Smooth muscle cell of the pulmonary artery (primary cell): Measurements from ENCODE around the gene CCNL1. TPM values are rescaled to one million over a fixed set of nuclear protein-coding genes. Genes with fewer than 3 reads are reported as not detected.

ENCODE experiments used
- total RNA-seq: library from RNA; depleted of rRNA; stranded (reverse); fragments of >200 nt; gene quantifications from 2 replicates; pipeline ENCODE4 v1.2.3, GENCODE V29; 2014

CCNL1 gene
- total RNA-seq: 105 and 155 TPM in 2 replicates

DNA sequence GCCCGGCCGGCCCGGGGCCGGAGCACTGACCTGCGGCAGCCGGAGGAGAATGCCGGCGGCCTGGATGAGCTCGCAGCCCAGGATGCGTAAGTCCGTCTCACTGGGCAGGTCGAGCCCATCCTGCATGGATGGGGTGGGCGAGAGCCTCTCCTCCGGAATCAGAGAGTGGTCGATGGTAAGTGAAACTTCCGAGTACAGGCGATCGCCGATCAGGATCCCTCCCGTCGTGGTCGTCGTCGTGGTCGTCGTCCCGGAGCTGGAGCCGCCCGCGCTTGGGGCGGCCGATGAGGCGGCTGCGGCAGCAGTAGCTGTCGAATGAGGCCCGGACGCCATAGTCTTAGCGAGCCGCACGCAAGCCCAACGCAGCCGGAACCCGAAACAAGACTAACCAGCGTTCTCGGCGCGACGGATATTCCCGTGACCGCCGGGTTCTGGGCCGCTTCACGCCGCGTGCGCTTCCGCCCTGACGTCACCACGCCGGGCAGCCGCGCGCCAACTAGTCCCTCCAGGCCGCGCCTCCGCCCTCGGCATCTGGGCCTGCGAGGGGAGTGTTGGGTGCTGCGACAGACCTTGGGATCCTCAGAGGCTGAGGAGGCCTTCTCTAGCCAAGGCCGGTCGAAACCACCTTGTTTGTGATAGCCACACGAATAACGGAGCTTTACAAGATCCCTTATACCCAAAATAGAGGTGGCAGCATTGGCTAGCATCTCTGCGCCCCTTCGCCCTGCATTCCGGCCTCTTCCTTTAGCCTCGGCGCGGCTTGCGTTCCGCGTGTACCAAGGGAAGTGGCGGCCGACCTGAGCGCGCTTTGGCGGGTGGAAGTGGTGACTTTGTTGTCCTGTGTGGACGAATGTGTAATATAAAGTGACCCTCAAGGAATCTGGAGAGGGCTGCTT is at the start of gene CCNL1:
Gene CCNL1 (minus strand): TSS at position 386 of the 896 bp plus-strand sequence. CDS start 53 bp downstream, at position 333.

